Osteoblast (primary cell): ENCODE results near the gene MAPRE3. TPM values are rescaled to one million over a fixed set of nuclear protein-coding genes. Genes with fewer than 3 reads are reported as not detected.

Source experiments
- DNase-seq: peaks from one replicate; pipeline ENCODE4 v3.0.0; 2011; ENCODE audit warnings: low spot score, mixed read lengths; ENCODE audit not compliant: insufficient read length; ENCODE audit errors: missing footprints
- H2AFZ ChIP-seq: 2 replicates; pipeline ENCODE4 v1.6.0; 2011; ENCODE audit warnings: mild to moderate bottlenecking, low read length
- H3K27ac ChIP-seq: 2 replicates; pipeline ENCODE4 v1.5.1; 2011; ENCODE audit warnings: mild to moderate bottlenecking, low read depth, low read length, moderate library complexity
- H3K27me3 ChIP-seq: 2 replicates; pipeline ENCODE4 v1.6.0; 2012; ENCODE audit warnings: mild to moderate bottlenecking, control low read depth, inconsistent platforms, low read length, moderate library complexity; ENCODE audit not compliant: insufficient read depth
- H3K36me3 ChIP-seq: 2 replicates; pipeline ENCODE4 v1.5.1; 2011; ENCODE audit warnings: mild to moderate bottlenecking, low read length, control low read depth, moderate library complexity; ENCODE audit not compliant: insufficient read depth
- H3K4me1 ChIP-seq: 2 replicates; pipeline ENCODE4 v1.5.1; 2011; ENCODE audit warnings: mild to moderate bottlenecking, low read length, control low read depth, moderate library complexity; ENCODE audit not compliant: insufficient read depth
- H3K4me2 ChIP-seq: 2 replicates; pipeline ENCODE4 v1.6.0; 2011; ENCODE audit warnings: mild to moderate bottlenecking, low read length; ENCODE audit not compliant: insufficient read depth
- H3K4me3 ChIP-seq: fragments of 200-600 bp; sonication (generic); 3 replicates; pipeline ENCODE4 v1.5.1; 2012; ENCODE audit warnings: mild to moderate bottlenecking, low read length, inconsistent platforms; ENCODE audit not compliant: insufficient read depth
- H3K79me2 ChIP-seq: 2 replicates; pipeline ENCODE4 v1.6.0; 2012; ENCODE audit warnings: mild to moderate bottlenecking, low read length, control low read depth, inconsistent platforms; ENCODE audit not compliant: insufficient read depth
- H3K9me3 ChIP-seq: 2 replicates; pipeline ENCODE4 v1.5.1; 2011; ENCODE audit warnings: low read depth, low read length, control low read depth
- H4K20me1 ChIP-seq: 2 replicates; pipeline ENCODE4 v1.6.0; 2012; ENCODE audit warnings: mild to moderate bottlenecking, low read length, control low read depth; ENCODE audit not compliant: insufficient read depth
- total RNA-seq: library from RNA; depleted of rRNA; stranded (reverse); fragments of >200 nt; gene quantifications from 2 replicates; pipeline ENCODE4 v1.2.3, GENCODE V29; 2012
- TF ChIP-seq, protein P1 (sequence below): IDR thresholded peaks from 2 replicates; pipeline ENCODE4 v1.5.1; 2011; ENCODE audit warnings: mild to moderate bottlenecking, low read depth, low read length, moderate library complexity; ENCODE audit errors: extremely low read depth

Gene MAPRE3
- total RNA-seq, 1 donor: 6.5 TPM

DNA sequence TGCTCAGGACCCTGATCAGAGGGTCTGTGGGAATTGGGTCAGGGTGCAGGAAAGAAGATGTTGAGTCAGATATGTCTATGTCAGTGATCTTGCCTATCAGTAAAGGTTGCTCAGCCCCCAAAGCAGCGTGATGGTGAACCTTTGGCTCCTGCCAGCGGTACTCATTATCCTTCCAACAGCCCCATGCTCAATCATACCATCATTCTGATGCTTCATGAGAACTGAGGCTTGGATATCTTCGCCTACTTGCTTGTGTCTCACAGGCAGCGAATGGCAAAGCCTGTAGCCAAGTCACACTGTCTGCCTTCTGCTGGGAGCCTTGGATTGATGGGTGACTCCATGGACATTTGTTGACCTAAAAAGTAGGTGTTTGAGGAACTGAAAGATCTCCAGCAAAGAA, 43.3 kb downstream of the MAPRE3 start:
- H3K36me3 ChIP-seq: peaks cover 4% of the 10 kb centered on the region
- H3K4me3 ChIP-seq: no peak overlapping the region
- peaks cover 28% of the 10 kb centered on the region for H3K4me1 ChIP-seq
- peak; percentile 55 for DNase-seq
- no peak overlapping the region for H3K27ac ChIP-seq
- no peak overlapping the region for H3K4me2 ChIP-seq
- no peaks in the 10 kb centered on the region for H3K79me2 ChIP-seq
- H2AFZ ChIP-seq: no peak overlapping the region
- TF ChIP-seq, protein P1, sequence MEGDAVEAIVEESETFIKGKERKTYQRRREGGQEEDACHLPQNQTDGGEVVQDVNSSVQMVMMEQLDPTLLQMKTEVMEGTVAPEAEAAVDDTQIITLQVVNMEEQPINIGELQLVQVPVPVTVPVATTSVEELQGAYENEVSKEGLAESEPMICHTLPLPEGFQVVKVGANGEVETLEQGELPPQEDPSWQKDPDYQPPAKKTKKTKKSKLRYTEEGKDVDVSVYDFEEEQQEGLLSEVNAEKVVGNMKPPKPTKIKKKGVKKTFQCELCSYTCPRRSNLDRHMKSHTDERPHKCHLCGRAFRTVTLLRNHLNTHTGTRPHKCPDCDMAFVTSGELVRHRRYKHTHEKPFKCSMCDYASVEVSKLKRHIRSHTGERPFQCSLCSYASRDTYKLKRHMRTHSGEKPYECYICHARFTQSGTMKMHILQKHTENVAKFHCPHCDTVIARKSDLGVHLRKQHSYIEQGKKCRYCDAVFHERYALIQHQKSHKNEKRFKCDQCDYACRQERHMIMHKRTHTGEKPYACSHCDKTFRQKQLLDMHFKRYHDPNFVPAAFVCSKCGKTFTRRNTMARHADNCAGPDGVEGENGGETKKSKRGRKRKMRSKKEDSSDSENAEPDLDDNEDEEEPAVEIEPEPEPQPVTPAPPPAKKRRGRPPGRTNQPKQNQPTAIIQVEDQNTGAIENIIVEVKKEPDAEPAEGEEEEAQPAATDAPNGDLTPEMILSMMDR: no peak
- H4K20me1 ChIP-seq: peaks cover 14% of the 10 kb centered on the region
- H3K9me3 ChIP-seq: no peaks in the 10 kb centered on the region
- no peaks in the 10 kb centered on the region for H3K27me3 ChIP-seq

DNA sequence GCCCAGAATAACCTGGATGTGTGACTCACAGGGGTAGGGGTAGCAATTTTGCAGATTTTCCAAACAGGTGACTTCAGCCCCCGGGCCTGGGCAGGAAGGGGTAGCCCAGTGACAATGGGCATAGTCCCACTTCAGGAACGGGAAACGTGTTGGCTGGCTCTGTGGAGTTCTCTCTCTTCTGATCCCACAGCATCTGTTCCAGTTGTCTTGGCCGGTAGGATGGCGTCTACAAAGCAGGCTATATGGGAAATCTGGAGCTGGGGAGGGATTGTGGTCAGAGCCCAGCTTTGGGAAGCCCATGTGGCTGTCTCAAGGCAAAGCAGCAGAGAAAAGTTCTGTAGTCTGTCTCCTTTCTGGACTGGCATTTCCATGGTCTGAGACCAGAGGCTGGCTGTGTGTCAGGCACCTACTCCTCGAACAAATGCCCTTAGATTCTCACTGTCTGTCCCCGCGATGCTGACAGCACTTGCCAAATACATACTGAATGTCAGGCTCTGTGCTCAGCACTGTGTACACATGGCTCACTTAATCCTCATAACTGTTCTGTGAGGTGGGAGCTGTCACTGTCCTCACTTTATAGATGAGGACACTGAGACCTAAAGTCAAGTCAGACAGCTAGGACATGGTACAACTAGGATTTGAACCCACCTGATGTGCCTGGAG, 44.5 kb downstream of the MAPRE3 start:
- H2AFZ ChIP-seq: no peak overlapping the region

DNA sequence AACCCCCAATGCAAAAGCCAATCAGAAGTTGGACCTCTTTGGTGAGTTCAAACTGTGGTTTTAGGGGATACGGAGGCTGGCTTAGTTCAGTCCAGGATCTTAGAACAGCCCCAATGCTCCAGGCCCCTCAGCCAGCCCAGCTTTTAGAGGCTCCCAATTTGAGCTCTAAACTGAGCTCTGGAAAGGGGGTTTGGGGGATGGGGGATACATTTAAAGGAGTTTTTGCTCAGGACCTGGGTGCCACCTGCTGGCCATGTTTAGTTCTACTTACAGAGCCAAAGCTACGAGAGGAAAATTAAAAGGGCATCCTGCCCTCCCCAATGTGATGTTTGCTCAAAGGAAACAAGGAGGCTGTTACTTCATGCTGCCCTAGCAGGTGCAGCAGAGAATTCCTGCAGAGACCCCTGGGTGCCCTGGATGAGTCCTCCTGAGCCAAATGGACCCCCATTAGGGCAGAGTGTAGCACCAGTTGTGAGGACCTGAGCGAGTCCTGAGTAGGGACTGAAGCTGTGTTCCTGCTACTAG, 46.4 kb downstream of the MAPRE3 start:
- Histone ChIP-seq H3K9me3 (no peaks in the 10 kb centered on the region), H3K27me3 (no peaks in the 10 kb centered on the region), H2AFZ (no peak overlapping the region), H3K4me2 (no peak overlapping the region), H4K20me1 (peaks cover 26% of the 10 kb centered on the region), H3K79me2 (no peaks in the 10 kb centered on the region), H3K27ac (no peak overlapping the region), H3K36me3 (peaks cover 4% of the 10 kb centered on the region), H3K4me1 (peaks cover 28% of the 10 kb centered on the region), H3K4me3 (no peak overlapping the region)
- DNase-seq: peak; percentile 94
- TF ChIP-seq, protein P1: peak; percentile 80

More for the DNA sequence above, 44.5 kb downstream of the MAPRE3 start:
- Histone ChIP-seq H3K79me2 (no peaks in the 10 kb centered on the region), H3K4me1 (peaks cover 28% of the 10 kb centered on the region), H4K20me1 (peaks cover 14% of the 10 kb centered on the region), H3K9me3 (no peaks in the 10 kb centered on the region), H3K27ac (peak overlapping the region; percentile 84), H3K36me3 (peaks cover 4% of the 10 kb centered on the region), H3K27me3 (no peaks in the 10 kb centered on the region), H3K4me2 (no peak overlapping the region), H3K4me3 (no peak overlapping the region)
- peak; percentile 54 for DNase-seq
- TF ChIP-seq, protein P1: no peak

DNA sequence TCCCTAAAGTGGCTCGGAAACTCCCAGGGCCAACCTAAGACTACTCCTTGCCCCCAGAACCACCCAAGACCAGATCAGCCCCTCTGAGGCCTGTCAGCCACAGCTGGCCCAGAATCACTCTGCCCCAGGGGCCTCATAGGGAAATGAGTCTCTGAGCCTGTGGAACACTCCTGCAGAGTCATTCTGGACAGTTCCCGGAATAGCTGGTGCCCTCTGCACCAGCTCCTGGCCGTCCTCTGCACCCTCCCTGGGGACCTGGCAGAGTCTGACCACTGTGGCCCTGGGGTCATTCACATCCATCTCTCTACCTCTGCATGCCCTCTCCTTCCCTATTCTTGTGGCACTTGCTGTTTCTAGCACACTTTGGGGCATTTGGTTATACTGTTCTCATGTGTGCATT, 47.7 kb downstream of the MAPRE3 start:
- no peaks in the 10 kb centered on the region for H3K9me3 ChIP-seq
- H3K79me2 ChIP-seq: no peaks in the 10 kb centered on the region
- no peak overlapping the region for H2AFZ ChIP-seq
- DNase-seq: no peak
- H3K27me3 ChIP-seq: no peaks in the 10 kb centered on the region
- H3K4me3 ChIP-seq: no peak overlapping the region
- peaks cover 36% of the 10 kb centered on the region for H4K20me1 ChIP-seq
- TF ChIP-seq, protein P1: no peak
- H3K27ac ChIP-seq: no peak overlapping the region
- H3K4me2 ChIP-seq: no peak overlapping the region
- H3K4me1 ChIP-seq: peaks cover 28% of the 10 kb centered on the region
- peaks cover 13% of the 10 kb centered on the region for H3K36me3 ChIP-seq
